GM12801 (cell line): ENCODE results near the gene A4GNT.
A peak's percentile ranks its signal among the peaks of the same experiment; 100 is the strongest.

Experiments used
- TF ChIP-seq, protein P1 (sequence below): IDR thresholded peaks from one replicate; pipeline ENCODE4 v1.5.1; 2011; ENCODE audit warnings: control low read depth; ENCODE audit not compliant: insufficient read length; ENCODE audit errors: extremely low read depth

Gene A4GNT

DNA sequence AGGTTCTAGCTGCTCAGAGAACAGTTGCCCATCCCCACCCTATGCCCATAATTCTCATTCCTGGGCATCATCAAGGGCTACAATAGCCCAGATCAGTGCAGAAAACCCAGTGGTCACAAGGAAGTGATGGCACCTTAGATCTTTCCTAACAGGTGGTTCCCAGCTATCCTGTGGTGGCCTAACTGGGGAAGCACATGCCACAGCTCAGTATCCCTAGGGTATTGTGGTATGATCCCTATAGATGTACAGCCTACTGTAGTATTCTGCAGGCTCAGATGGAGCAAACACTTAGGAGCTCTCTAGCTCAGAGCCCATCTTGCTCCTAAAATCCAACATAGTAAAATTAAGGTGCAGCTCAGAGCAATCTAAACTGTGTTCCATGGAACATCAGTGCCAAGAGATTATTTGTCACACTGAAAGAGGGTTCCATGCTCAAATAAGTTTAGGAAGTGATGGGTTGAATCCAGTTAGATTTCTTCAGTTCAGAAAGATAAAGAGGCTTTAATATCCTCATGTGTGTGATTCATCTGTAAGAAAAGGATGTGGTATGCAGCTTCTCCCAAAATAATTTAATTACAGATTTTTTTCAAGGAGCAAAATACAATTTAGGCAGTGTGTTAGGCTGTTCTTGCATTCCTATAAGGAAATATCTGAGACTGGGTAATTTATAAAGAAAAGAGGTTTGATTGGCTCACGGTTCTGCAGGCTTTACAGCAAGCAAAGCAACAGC, 4.4 kb downstream of the A4GNT start:
- TF ChIP-seq, protein P1, sequence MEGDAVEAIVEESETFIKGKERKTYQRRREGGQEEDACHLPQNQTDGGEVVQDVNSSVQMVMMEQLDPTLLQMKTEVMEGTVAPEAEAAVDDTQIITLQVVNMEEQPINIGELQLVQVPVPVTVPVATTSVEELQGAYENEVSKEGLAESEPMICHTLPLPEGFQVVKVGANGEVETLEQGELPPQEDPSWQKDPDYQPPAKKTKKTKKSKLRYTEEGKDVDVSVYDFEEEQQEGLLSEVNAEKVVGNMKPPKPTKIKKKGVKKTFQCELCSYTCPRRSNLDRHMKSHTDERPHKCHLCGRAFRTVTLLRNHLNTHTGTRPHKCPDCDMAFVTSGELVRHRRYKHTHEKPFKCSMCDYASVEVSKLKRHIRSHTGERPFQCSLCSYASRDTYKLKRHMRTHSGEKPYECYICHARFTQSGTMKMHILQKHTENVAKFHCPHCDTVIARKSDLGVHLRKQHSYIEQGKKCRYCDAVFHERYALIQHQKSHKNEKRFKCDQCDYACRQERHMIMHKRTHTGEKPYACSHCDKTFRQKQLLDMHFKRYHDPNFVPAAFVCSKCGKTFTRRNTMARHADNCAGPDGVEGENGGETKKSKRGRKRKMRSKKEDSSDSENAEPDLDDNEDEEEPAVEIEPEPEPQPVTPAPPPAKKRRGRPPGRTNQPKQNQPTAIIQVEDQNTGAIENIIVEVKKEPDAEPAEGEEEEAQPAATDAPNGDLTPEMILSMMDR = no peak

DNA sequence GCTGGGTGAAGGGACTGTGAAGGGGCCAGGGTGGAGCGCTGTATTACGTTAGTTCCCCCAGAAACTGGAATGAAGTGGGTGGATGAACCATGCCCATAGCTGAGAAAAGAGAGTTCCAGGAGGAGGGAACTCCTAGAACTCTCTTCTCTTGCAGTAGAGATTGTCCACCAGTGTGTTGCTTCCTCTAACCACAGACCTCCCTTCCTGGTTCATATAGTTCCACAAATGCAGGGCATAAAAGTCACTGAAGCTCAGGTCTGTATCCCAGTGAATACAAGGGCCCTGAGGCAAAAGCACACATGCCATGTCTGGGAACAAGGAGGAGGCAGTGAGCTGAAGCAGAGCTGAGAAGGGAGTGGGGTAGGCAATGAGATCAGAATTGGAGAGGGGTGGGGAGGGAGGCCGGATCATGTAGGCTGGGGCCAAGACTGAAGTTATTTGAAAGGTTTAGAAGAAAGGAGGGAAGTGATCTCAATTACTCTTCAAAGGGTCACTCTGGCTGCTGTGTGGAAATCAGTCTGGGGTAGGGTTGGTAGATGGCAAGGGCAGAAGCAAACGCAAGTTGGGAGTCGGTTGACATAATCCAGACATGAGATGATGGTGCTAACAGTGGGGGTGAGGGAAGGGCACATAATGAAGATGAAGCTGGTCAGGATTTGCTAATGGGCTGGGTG, 6.5 kb downstream of the A4GNT start:
- TF ChIP-seq, protein P1 = no peak

DNA sequence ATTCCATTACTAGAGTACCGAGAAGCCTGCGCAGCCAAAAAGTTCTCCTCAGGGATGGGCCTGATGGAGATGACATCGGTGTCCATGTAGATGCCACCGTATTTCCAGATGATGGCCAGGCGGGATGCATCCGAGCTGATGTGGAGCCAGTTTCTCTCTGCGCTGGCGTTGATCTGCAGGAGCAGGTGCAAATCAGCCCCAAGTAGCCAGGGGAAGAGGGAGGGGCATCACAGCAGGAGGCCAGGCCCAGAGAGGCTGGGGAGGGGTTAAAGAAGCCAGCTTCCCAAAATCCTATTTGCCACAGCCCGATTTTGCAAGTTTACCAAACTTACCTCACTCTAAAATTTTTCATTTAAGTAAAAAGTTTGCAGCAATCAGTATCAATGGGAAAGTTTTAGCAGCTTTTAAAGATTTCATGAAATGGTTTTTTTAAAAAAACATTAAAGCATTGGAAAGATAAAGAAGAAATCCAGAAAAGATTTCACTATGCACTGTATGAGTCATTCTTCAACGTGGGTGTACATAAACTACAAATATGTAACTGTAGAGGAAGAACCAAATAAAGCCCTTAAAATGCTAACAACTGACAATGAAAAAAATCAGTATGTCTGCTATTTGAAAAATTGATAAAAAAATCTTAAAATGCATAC, 7.4 kb downstream of the A4GNT start:
- TF ChIP-seq, protein P1 = no peak

GRCh38 chr3:138124188-138124587, 8.0 kb downstream of the A4GNT start:
- TF ChIP-seq, protein P1 = no peak

DNA sequence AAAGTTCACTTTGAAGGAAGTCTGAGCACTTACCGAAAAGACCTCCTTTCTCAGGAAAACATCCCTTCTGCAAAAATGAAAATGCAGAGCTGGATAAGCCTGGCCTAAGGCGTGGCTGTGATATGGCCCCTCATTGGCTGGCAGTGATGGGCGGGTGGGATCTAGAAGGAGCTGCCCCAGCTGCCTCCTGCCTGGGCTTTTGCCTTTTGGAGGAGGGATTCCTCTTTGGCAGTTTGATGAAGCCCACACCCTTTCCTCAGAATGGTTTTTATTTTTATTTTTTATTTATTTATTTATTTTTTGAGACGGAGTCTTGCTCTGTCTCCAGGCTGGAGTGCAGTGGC, 12.8 kb downstream of the A4GNT start:
- TF ChIP-seq, protein P1 = no peak

DNA sequence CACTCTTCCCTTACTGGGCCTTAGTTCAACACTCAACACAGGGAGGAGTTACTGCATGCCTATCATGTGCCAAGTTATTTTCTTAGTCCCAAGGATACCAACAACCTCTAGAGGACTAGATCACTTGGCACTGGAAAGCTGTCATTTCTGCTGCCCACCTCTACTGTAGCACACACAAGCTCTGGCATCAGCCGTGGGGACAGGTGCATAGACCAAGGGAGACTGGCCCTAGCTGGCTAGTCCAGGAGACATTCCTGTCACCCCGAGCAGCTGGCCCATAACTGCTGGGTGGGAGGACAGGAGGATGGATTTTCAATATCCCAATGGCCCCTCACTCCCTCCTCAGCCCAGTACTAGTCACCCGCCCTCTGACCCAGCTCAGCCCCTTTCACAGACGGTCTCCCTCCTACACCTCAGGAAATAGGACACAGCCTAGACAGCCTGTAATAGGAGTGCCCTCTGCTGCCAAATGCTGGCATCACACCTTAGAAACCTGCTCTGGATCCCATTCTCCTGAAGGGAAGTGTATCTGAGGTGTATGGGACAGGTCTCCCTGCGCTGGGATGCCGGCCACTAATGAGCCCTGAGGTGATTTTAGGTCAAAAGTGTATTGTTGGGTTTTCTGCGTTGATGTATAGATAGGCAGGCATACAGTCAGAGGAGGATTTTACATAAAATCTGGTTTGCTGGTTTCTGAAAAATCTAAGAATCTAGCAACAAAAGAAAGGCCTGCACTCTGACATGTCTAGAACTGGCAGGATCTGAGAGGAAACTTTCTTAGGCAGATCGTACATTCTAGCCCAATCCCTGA, 13.4 kb downstream of the A4GNT start:
- TF ChIP-seq, protein P1 = peak; percentile 40
